Measurements from ENCODE around the gene RPL3. TPM values are rescaled to one million over a fixed set of nuclear protein-coding genes. Genes with fewer than 3 reads are reported as not detected.

The RPL3 gene
- polyA plus RNA-seq, 1 experiment = 4,772 TPM

- Histone ChIP-seq H3K27me3 (ENCODE audit: control insufficient read depth, insufficient read depth, low read length) (no peaks in the 10 kb centered on the region), H3K4me3 (ENCODE audit: low read depth, low read length) (no peak overlapping the region), H3K36me3 (ENCODE audit: control insufficient read depth, insufficient read depth, low read length) (peaks cover 3% of the 10 kb centered on the region)
- peak; percentile 27; the same call in 1 of the 2 replicates for TF ChIP-seq CTCF (IDR thresholded peaks at IDR 0.05; ENCODE audit: insufficient read depth, low read depth, low read length)
- DNase-seq (ENCODE audit: low read depth) = no peak
- ChIA-PET POLR2A (no interaction called here), CTCF (interaction anchor here (0.6 to 2.5 kb wide), 7 partner anchors 10 to 189 kb away, joined by 3 to 20 read pairs (median 3); no protein-coding TSS in a partner anchor)
These were observed 12.7 kb downstream of the RPL3 start for GRCh38 chr22:39306456-39307361.

- H3K27me3 ChIP-seq (ENCODE audit: control insufficient read depth, insufficient read depth, low read length) = no peaks in the 10 kb centered on the region
- ChIA-PET CTCF (interaction anchor here (2.8 kb wide), 1 partner anchor 133 kb away, joined by 14 read pairs; no protein-coding TSS in a partner anchor), POLR2A (no interaction called here)
- TF ChIP-seq CTCF (IDR thresholded peaks at IDR 0.05; ENCODE audit: insufficient read depth, low read depth, low read length) = no peak
- H3K4me3 ChIP-seq (ENCODE audit: low read depth, low read length) = no peak overlapping the region
- no peaks in the 10 kb centered on the region for H3K36me3 ChIP-seq (ENCODE audit: control insufficient read depth, insufficient read depth, low read length)
- DNase-seq (ENCODE audit: low read depth) = no peak
These were observed 15.3 kb downstream of the RPL3 start for GRCh38 chr22:39303892-39304671.

GRCh38 chr22:39303358-39303757 is 16.1 kb downstream of the RPL3 start:
- no peak for DNase-seq (ENCODE audit: low read depth)
- Histone ChIP-seq H3K36me3 (ENCODE audit: control insufficient read depth, insufficient read depth, low read length) (no peaks in the 10 kb centered on the region), H3K27me3 (ENCODE audit: control insufficient read depth, insufficient read depth, low read length) (no peaks in the 10 kb centered on the region), H3K4me3 (ENCODE audit: low read depth, low read length) (no peak overlapping the region)
- POLR2A ChIA-PET = no interaction called here
- CTCF ChIA-PET = interaction anchor here (2.8 kb wide), 1 partner anchor 133 kb away, joined by 14 read pairs; no protein-coding TSS in a partner anchor
- TF ChIP-seq CTCF (IDR thresholded peaks at IDR 0.05; ENCODE audit: insufficient read depth, low read depth, low read length) = no peak

- ChIA-PET POLR2A (no interaction called here), CTCF (interaction anchor here (0.7 to 2.8 kb wide), 4 partner anchors 9 to 132 kb away, joined by 3 to 14 read pairs (median 5); no protein-coding TSS in a partner anchor)
- Histone ChIP-seq H3K4me3 (ENCODE audit: low read depth, low read length) (no peak overlapping the region), H3K36me3 (ENCODE audit: control insufficient read depth, insufficient read depth, low read length) (no peaks in the 10 kb centered on the region), H3K27me3 (ENCODE audit: control insufficient read depth, insufficient read depth, low read length) (no peaks in the 10 kb centered on the region)
- TF ChIP-seq CTCF (IDR thresholded peaks at IDR 0.05; ENCODE audit: insufficient read depth, low read depth, low read length) = no peak
- DNase-seq (ENCODE audit: low read depth) = no peak
These were observed 16.9 kb downstream of the RPL3 start for GRCh38 chr22:39302431-39302960.
